ENCODE measurements around the gene TSC2. TPM values are rescaled to one million over a fixed set of nuclear protein-coding genes. Genes with fewer than 3 reads are reported as not detected.
"Not testable (repeated sequence)": the region's sequence is repeated elsewhere in the genome, so short reads cannot be mapped to it uniquely, and the experiment has no call there.

TSC2 gene
- total RNA-seq, 1 donor from 2014 or later: 49.5 TPM

DNA sequence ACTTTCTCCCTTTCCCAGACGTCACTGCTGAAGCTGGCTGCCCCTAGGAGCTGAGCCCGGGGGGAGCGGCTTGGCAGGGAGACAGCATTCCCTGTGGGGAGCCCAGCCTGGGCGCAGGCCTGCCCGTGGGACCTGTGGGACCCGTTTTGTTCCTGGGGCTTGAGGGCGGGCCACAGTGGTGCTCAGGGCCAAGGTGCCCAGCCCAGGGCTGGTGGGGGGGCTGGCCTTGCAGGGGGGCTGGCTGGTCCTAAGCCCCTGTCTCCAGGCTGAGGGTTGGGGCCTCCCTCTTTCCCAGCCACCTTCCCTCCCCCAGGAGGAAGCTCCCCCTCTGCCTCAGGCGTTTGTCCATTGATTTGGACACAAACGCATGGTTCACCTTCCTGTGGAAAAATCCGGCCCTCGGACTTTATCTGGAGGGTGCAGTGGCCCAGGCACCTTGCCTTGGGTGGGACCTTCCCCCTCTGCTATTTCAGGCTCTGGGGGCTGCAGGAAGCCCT, 16.7 kb upstream of the TSC2 start:
- peak; percentile 12 for ATAC-seq

DNA sequence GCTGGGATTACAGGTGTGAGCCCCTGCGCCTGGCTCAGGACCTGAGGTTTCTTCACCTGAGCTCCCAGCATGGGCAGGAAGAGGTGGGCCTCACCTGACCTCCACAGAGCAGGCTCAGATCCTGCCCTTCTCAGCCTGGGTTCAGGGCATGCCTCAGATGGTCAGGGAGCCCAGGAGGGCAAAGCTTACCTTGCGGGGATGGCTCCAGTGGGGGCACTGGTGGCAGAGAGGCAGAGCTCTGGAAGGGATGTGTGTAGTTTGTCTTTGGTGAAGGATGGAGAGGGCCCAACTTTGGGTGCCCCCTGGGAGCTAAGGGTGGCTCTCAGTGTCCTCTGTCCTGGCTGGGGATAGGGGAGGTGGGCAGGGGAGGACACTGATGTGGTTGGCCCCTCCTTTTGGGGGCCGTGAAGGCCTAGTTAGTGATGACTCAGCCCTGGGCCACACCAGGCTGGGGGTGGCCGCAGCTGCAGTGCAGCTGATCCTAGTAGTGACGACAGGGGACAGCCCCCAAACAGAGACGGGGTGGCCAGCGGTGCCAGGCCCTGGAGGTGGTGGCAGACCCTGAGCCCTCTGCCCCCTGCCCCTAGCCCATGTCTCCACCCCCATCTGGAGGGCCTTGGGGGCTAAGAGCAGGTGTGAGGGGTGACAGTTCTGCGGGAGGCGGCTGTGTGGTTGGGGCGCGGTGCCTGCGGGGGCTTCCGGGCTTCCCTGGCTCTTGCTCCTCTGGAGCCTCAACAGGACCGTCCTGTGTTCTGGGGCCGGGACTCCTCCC, 15.3 kb upstream of the TSC2 start:
- peak; percentile 3 for ATAC-seq

DNA sequence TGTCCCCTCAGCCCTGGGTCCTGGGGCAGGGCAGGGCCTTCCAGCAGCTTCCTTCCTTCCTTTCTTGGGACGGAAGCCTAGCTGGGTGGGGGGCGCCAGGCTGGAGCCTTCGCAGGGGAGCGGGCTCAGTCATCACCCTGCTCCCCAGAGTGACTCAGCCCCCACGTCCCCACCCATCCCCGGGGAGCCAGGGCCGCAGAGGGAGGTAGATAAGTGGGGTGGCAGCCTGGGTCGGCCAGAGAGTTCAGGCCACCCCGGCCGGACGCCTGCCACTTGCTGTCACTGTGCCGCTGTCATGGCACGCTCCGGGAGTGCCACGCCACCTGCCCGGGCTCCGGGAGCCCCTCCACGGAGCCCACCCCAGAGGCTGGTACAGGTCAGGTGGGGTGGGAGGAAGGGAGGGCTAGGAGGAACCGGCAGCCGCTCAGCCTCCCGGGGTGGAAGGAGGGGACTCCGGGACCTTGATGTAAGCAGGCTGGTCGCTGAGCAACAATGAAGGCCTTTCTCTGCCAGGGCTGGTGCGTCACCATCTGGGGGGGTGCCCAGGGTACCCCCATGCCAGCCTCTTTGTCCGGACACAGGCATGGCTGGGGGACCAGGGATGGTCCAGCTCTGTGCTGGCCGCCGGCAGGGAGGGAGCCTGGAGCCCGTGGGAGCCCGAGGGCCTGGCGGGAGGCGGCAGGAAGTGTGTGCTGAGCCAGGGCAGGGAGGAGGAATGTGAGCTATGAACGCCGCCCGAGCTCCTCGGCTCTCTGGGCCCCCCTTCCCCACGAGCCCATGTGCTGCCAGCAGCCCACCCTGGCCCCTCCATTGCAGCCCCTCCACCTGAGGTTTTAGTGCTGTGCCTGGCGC, 14.5 kb upstream of the TSC2 start:
- ATAC-seq: peak; percentile 27

DNA sequence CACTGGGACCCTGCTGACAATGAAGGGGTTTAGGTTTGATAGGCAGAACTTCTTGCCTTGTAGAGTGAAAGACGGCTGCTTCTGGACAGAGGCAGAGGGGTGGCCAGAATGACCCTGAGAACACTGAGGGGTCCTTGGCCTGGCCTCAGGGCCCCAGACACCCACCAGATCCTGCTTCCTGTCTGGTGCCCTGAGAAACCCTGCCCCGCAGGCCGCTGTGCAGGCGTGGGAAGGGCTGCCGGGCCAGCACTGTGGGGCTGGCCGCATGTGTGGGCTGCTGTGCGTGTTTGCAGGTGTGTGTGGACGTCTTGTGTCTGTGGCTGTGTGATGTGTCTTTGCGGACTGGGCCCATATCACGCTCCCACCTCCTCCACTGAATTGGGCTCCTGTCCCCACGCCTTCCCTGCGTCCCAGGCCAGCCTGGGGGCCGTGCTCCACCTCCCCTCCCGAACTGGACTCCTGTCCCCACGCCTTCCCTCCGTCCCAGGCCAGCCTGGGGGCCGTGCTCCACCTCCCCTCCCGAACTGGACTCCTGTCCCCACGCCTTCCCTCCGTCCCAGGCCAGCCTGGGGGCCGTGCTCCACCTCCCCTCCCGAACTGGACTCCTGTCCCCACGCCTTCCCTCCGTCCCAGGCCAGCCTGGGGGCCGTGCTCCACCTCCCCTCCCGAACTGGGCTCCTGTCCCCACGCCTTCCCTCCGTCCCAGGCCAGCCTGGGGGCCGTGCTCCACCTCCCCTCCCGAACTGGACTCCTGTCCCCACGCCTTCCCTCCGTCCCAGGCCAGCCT, 13.7 kb upstream of the TSC2 start:
- not testable (repeated sequence) for ATAC-seq

DNA sequence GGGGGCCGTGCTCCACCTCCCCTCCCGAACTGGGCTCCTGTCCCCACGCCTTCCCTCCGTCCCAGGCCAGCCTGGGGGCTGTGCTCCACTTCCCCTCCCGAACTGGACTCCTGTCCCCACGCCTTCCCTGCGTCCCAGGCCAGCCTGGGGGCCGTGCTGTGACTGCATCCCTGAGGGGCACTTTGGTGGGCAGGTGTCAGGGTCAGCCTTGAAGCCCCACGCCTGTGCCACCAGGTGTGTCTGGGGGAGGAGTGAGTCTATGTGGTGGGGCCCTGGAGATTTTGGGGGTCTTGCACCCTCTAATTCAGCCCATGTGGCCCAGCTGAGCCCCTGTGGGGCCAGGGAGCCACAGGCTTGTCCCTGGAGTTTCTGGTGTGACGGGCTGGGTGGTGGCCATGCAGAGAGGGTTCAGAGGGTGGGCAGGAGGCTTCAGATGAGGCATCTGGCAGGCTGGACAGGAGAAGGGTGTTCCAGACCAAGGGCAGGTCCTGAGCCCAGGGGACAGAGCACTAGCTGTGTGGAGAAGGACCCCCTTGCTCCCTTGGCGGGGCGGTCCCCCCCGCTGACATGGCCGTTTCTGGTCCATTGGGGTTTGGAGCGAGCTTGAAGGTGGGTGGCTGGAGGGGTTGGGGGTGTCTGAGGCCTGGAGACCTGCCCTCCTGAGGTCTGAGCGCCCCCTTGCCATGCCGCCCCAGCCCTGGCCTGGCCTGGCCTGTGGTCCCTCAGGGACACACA, 12.9 kb upstream of the TSC2 start:
- no peak for ATAC-seq

DNA sequence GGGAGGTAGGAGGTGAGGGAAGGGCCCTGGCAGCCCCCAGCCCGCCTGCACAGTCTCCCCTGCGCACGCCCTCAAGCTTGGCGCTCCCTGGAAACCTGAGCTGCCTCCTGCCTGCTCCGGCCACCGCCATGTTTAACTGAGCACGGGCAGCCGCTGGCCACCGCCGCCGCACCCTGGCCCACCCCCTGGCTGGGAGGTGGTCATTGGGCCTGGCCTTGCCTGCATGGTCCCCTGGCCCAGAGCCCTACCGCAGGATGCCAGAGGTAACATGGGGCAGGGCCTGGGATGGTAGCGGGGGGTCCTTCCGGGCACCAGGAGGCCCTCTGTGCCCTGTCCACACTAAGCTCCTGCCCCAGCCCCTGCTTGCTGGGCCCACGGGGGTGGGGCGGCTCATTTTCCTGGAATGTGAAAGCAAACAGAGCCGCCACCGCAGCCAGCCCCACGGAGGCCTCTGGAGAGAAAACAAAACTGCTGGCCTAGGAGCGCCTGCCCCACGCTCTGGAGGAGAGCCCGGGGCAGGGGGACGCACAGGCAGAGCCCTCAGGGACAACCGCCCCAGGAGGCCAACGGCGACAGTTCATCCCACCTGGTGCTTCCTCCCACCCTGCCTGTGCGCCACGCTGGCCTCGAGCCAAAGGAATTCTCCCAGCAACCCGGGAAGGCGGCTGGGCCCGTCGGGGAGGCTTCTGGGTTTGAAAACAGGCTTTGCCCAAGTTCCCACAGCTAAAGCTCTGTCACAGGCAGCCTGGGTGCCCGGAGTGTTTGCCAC, 12.2 kb upstream of the TSC2 start:
- no peak for ATAC-seq

DNA sequence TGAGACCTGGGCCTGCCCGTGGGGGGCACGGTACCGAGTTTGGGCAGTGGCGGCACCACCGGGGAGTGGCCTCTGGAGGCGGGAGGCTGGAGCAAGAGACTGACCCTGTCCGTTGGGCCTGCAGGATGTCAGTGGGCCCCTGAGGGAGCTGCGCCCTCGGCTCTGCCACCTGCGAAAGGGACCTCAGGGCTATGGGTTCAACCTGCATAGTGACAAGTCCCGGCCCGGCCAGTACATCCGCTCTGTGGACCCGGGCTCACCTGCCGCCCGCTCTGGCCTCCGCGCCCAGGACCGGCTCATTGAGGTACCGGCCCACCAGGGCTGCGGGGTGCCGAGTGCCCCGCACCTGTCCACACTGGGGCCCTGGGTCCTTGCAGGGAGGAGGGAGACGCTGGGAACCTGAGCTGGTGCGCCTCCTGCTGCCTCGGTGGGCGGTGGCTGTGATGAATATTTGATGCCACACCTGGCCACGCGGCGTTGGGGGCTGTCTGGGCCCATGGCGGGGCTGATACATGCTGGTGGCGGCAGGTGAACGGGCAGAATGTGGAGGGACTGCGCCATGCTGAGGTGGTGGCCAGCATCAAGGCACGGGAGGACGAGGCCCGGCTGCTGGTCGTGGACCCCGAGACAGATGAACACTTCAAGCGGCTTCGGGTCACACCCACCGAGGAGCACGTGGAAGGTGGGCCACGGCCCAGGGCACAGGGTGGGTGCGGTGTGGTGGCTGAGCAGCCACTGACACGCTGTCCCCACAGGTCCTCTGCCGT, 11.4 kb upstream of the TSC2 start:
- ATAC-seq: no peak

DNA sequence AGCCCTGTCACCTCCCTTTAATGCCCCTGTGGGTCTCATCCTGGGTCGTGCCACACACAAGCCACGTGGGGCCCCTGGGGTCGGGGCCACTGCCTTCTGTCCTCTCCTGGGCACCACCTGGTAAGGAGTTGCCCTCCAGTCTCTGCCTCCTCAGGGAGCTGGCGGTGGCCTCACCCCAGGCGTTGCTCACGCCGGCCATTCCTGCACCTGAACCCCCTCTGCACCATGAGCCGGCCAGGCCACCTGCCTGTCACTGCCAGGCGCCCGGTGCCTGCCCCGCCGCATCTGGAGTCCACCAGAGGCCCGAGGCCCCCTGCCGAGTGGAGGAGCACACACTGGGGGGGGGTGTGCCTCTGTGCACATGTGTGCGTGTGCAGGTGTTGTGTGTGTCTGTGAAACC, 10.7 kb upstream of the TSC2 start:
- ATAC-seq: no peak

DNA sequence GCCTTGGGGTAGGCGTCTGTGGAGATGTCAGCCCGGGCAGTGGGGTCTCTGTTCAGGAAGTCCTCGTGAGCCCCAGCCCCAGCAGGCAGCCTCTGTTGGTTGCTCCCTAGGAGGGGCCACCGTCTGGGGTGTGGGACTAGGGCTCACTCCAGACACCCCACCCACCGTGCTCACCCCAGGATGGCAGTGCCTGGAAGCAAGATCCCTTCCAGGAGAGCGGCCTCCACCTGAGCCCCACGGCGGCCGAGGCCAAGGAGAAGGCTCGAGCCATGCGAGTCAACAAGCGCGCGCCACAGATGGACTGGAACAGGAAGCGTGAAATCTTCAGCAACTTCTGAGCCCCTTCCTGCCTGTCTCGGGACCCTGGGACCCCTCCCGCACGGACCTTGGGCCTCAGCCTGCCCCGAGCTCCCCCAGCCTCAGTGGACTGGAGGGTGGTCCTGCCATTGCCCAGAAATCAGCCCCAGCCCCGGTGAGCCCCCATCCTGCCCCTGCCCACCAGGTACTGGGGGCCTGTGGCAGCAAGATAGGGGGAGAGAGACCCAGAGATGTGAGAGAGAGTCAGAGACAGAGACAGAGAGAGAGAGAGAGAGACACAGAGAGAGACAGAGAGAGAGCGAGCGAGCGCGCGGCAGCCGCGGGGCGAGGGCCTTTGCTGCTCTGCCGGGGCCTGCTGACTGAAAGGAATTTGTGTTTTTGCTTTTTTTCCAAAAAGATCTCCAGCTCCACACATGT, 10.0 kb upstream of the TSC2 start:
- no peak for ATAC-seq

DNA sequence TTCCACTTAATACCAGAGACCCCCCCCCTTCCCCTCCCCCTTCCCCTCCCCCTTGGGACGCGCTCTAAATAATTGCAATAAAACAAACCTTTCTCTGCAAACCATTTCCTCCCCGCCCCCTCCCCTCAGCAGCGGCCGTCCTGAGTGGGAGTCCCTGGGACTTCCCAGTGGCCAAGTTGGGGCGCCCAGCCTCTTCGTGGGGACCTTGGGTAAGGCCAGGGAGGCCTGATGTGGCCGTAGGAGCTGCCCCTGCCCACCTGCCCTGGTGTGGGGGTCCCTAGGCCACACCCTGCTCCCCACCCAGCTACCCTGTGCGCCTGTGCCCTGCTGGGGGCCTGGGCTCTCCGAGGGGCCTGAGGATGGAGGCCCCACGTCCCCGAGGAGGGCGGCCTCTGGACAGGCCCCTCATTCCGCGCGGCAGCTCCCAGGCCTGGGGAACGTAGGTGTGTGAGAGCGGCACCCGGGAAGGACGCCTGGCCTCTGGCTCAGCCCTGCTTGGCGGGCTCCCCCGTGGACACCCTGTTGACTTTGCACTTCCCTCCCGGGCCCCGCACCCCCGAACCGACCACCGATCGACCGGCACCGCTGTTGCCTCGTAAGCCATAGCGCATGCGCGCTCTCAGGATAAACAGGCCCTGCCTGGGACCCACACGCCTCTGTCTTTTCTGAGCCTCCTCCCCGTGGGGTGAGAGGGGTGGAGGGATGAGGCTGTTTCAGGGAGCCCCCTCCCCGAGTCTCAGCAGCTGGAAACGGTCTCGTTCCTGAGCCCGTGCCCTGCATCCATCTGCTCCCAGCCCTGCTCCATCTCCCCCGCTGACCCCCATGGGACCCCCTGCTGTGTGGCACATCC, 9.2 kb upstream of the TSC2 start:
- no peak for ATAC-seq

DNA sequence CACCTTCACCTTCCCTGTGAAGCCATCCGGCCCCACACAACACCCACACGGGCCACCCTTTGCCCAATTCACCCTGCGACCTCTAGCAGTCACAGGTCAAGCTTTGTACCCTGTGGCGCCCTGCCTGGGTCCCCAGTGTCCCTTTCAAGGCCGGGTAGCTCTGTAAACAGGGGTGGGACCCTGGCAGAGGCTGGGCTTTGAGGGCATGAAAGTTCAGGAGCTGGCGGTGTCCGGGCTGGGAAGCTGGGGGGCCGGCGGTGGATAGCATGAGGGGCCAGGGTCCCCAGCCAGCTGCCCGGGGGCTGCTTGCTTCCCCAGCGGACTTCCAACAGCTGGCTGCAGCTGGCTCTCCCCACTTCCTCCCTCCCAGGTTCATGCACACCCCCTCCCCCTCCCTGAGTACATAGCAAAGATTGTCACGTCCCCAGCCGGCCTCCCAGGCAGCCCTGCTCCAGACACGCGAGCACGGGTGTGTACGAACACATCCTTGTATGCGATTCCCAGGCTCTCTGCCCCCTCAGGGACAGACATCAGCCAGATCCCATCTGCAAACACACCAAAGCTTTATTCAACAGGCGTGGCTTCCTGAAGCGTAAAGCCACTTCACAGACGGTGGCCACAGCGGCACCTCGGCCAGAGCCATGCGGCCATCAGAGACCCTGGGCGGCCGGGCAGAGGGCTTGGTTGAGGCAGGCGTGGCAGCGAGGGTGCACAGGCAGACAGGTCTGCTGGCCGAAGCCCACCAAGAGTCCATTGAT, 8.3 kb upstream of the TSC2 start:
- no peak for ATAC-seq

DNA sequence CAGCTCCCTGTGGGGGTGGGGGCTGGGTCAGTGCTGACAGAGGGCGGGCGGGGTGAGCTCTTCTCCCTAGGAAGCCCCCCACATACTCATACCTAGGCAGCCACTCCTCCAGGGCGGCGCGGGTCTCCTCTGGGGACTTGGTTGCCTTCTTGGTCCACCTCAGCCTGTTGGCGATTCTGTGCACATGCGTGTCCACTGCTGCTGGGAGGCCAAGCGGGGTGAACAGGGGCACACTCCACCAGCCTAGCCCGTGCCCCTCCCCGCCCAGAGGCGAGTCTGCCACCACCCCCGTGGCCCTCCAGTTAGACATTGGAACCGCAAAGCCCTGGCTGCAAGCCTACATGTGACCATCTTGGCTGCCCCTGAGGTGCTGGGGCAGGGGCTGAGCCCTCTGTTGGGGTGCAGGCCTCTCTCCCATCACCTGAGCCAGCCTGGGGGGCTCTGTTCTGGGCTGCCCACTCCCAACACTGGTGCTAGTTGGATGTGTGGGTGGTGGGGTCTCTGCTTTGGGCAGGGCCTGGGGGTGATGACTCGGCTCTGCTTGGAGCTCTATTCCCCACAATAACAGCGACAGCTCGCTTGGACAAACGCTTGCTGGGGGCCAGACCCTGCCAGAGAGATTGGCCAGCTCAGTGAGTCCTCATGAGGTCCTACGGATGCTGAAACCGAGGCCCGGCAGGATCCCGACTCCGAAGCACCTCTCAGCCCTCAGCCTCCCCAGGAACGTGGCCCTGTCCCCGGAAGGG, 7.6 kb upstream of the TSC2 start:
- ATAC-seq: no peak

DNA sequence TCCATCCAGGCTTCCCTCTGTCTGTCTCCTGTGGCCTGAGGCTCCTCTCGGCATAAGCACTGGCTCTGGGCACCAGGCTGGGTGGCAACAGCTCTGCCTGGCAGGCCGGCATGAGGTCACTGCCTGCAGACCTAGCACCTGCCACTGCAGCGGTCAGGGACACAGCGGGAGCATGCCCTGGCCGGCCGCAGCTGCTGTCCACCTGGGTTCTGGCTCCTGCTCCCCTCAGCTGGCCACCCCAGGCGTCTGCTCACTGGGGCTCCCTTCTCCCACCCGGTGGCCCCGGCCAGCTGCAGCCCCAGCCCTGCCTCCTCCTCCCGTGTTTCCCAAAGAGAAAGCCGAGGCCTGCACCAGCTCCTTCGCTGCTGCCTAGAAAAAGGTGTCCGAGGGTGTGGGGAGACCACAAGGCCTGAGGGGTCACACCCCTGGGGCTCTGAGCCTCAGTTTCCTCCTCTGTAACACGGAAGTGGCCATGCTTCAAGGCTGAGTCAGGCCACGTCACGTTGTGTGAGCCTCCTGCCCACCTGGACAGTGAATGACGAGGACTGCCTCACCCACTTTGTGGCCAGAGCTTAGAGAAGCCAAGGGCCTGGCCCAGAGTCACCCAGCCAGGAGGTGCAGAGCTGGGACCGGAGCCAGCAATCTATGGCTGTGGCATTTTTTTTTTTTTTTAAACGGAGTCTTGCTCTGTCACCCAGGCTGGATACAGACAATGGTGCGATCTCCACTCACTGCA, 6.8 kb upstream of the TSC2 start:
- ATAC-seq: peak; percentile 67

DNA sequence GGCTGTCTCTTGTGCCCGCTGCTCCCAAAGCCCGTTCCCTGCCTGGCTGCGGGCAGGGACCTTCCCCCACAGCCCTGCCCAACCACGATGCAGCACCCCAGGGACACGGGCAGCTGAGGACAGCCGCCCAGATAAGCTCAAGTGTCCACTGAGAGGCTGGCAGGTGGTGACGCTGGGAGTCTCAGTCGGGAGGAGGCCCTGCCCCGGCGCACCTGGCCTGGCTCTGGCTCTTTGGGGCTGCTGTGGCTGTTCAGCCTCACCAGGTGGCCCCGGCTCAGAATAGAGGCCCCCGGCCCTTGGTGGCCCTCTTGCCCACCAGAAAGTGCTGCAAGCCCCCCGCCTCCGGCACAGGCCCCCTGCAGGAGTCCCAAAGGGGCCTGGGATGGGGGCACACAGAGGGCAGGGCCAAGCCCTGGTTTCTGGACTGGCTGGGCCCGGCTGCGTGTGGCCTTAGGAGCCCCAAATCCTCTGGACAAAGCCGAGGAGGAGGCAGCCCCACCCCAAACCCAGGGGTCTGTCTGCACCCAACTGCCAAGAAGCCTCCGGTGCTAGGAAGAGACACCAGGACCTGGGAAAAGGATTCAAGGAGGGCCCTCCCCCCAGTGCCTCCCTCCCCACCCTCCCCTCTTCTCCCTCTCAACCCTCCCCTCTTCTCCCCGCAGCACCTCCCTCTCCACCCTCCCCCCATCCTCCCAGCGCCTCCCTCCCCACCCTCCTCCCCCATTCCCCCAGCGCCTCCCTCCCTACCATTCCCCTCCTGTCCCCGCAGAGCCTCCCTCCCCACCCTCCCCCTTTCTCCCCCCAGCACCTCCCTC, 5.4 kb upstream of the TSC2 start:
- ATAC-seq: no peak

DNA sequence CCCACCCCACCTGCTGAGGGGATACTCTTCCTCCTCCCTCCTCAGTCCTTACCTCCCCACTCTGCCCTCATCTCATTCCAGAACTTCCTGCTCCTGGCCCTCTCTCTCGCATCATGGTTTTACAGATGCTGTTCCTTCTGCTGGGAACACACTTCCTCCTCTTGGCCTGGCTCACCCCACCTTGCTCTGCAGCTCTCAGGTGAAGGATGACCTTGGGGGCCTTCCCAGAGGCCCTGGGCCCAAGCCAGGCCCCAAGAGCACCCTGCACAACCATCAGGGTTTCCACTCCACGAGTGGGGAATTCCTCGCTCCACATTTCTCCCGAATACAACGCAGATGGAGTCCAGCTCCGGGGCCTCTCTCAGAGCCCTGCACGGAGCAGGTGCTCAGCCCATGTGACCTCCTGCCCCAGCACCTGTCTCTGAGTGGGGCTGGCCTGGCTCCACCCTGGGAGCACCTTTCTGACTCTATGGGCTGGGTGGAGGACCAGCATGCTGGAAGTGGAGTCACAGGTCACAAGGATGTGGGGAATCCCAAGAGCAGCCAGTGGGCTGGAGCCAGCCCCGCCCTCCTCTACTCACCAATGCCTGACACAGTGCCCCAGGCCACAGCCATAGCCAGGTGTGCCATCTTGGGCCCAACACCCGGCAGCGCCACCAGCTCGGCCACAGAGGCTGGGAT, 4.7 kb upstream of the TSC2 start:
- ATAC-seq: peak; percentile 65

Measured in esophagus mucosa (tissue), 1 donor.